OCI-LY7 (cell line): Measurements from ENCODE around the gene SSBP2.

Experiments
- EZH2phosphoT487 ChIP-seq: fragments of 200-600 bp; sonication (generic); IDR thresholded peaks from 2 replicates; pipeline ENCODE4 v1.6.1; 2018; ENCODE audit warnings: low read depth, borderline replicate concordance, mild to moderate bottlenecking, mixed run types, antibody characterized with exemption, low read length, moderate library complexity, mixed read lengths
- TF ChIP-seq, protein P1 (sequence below): fragments of 200-600 bp; sonication (generic); conservative IDR thresholded peaks from 2 replicates; pipeline ENCODE4 v1.5.1; 2014; ENCODE audit warnings: mild to moderate bottlenecking, antibody characterized with exemption, low read length, moderate library complexity, mixed read lengths

GRCh38 chr5:81787474-81788242, 36.8 kb upstream of the SSBP2 start:
- no peak for TF ChIP-seq EZH2phosphoT487
- TF ChIP-seq, protein P1, sequence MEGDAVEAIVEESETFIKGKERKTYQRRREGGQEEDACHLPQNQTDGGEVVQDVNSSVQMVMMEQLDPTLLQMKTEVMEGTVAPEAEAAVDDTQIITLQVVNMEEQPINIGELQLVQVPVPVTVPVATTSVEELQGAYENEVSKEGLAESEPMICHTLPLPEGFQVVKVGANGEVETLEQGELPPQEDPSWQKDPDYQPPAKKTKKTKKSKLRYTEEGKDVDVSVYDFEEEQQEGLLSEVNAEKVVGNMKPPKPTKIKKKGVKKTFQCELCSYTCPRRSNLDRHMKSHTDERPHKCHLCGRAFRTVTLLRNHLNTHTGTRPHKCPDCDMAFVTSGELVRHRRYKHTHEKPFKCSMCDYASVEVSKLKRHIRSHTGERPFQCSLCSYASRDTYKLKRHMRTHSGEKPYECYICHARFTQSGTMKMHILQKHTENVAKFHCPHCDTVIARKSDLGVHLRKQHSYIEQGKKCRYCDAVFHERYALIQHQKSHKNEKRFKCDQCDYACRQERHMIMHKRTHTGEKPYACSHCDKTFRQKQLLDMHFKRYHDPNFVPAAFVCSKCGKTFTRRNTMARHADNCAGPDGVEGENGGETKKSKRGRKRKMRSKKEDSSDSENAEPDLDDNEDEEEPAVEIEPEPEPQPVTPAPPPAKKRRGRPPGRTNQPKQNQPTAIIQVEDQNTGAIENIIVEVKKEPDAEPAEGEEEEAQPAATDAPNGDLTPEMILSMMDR, result no peak
